ENCODE results near the gene EFCAB11.

GRCh38 chr14:89767131-89767530 lies 187.4 kb downstream of the EFCAB11 start:
- no peak for TF ChIP-seq EZH2 (optimal IDR thresholded peaks at IDR 0.05; ENCODE audit: low read depth, low read length)
- no peak for TF ChIP-seq CTCF (IDR thresholded peaks at IDR 0.05; ENCODE audit: low read length)
- TF ChIP-seq EZH2phosphoT487 (IDR thresholded peaks at IDR 0.05; ENCODE audit: low read length): no peak

Measured in MM.1S (cell line).